ENCODE measurements around the gene SCMH1.

The SCMH1 gene

GRCh38 chr1:41078193-41078592 is 163.9 kb downstream of the SCMH1 start:
- DNase-seq, result no peak

- no peak for DNase-seq
These were observed 168.1 kb downstream of the SCMH1 start for GRCh38 chr1:41073971-41074370.

- DNase-seq, result no peak
These were observed 170.1 kb downstream of the SCMH1 start for GRCh38 chr1:41072051-41072450.

GRCh38 chr1:41056907-41057306 is 185.2 kb downstream of the SCMH1 start:
- DNase-seq, result no peak

- DNase-seq, result no peak
These were observed 188.8 kb downstream of the SCMH1 start for GRCh38 chr1:41053316-41053715.

GRCh38 chr1:41051022-41051421 is 191.1 kb downstream of the SCMH1 start:
- no peak for DNase-seq

- DNase-seq, result no peak
These were observed 193.6 kb downstream of the SCMH1 start for GRCh38 chr1:41048540-41048939.

GRCh38 chr1:41046347-41046775 is 195.7 kb downstream of the SCMH1 start:
- no peak for DNase-seq

- DNase-seq, result no peak
These were observed 196.4 kb downstream of the SCMH1 start for GRCh38 chr1:41045740-41046139.

- DNase-seq, result peak in 1 of 2 donors; percentile 3
These were observed 197.9 kb downstream of the SCMH1 start for GRCh38 chr1:41044187-41044586.

- no peak for DNase-seq
These were observed 200.4 kb downstream of the SCMH1 start for GRCh38 chr1:41041614-41042270.

GRCh38 chr1:41038110-41038509 is 204.0 kb downstream of the SCMH1 start:
- DNase-seq, result no peak

GRCh38 chr1:41037116-41037903 is 204.8 kb downstream of the SCMH1 start:
- no peak for DNase-seq

- DNase-seq, result no peak
These were observed 208.8 kb downstream of the SCMH1 start for GRCh38 chr1:41033272-41033671.

GRCh38 chr1:41032147-41032546 is 210.0 kb downstream of the SCMH1 start:
- no peak for DNase-seq

- no peak for DNase-seq
These were observed 211.1 kb downstream of the SCMH1 start for GRCh38 chr1:41030872-41031616.

- no peak for DNase-seq
These were observed 214.0 kb downstream of the SCMH1 start for GRCh38 chr1:41028034-41028642.

GRCh38 chr1:41025979-41026819 is 215.9 kb downstream of the SCMH1 start:
- DNase-seq, result no peak

GRCh38 chr1:41024953-41025352 is 217.2 kb downstream of the SCMH1 start:
- DNase-seq, result no peak

GRCh38 chr1:41023279-41023990 is 218.7 kb downstream of the SCMH1 start:
- DNase-seq, result no peak

- DNase-seq, result no peak
These were observed 219.7 kb downstream of the SCMH1 start for GRCh38 chr1:41022424-41022823.
